OCI-LY3 (cell line): ENCODE data around the gene SPECC1.

Experiments used
- CTCF ChIP-seq: fragments of 200-600, 300-600 bp; sonication (generic); IDR thresholded peaks from 2 replicates; pipeline ENCODE4 v1.5.1; 2014; ENCODE audit warnings: antibody characterized with exemption, low read length, low read depth
- EZH2phosphoT487 ChIP-seq: fragments of 200-600 bp; shearing (Covaris generic); IDR thresholded peaks from 2 replicates; pipeline ENCODE4 v1.6.1; 2018; ENCODE audit warnings: antibody characterized with exemption, mixed run types, low read depth

- TF ChIP-seq CTCF (no peak), EZH2phosphoT487 (no peak)
Observed at GRCh38 chr17:20171741-20172365, 162.7 kb downstream of the SPECC1 start.
